Mucosa of descending colon (tissue), 3 donors: ENCODE data around the gene POLR3E. TPM values are rescaled to one million over a fixed set of nuclear protein-coding genes. Genes with fewer than 3 reads are reported as not detected.
A peak's percentile ranks its signal among the peaks of the same experiment; 100 is the strongest.

Experiments used
- ATAC-seq: fragments of 200-7000 bp; cut with Tn5 transposase; one replicate; pipeline ENCODE4 v1.9.1; 2020; ENCODE audit warnings: mild to moderate bottlenecking, moderate library complexity
- DNase-seq, 3 donors: peaks; one replicate each; pipeline ENCODE4 v3.0.0-alpha.2; 2020
- H3K36me3 ChIP-seq: fragments of 200-600 bp; one replicate; pipeline ENCODE4 v1.8.0; 2021; ENCODE audit warnings: low read depth, mild to moderate bottlenecking
- H3K4me1 ChIP-seq: fragments of 200-600 bp; one replicate; pipeline ENCODE4 v1.8.0; 2021; ENCODE audit warnings: low read depth, mild to moderate bottlenecking
- H3K4me3 ChIP-seq: fragments of 200-600 bp; one replicate; pipeline ENCODE4 v1.8.0; 2021; ENCODE audit warnings: mild to moderate bottlenecking
- H3K9me3 ChIP-seq: fragments of 200-600 bp; one replicate; pipeline ENCODE4 v1.8.0; 2021; ENCODE audit warnings: mild to moderate bottlenecking
- intact Hi-C, 2 donors: fragments of 100-400 bp; cut with DNase I in 1 of 2; cut with micrococcal nuclease in 1 of 2; formaldehyde crosslinking; loops; one replicate each; pipeline versions ENCODE4 v1.11.0 to v1.11.1; 2022; cut with DNase I, micrococcal nuclease
- total RNA-seq, 3 donors: library from RNA; stranded (reverse); fragmentation: NEBNext Ultra II Directional in 2 of 3; extraction: Animal tissue kit (Norgen Biotek cat#: 25700) in 2 of 3; gene quantifications; one replicate each; pipeline versions ENCODE4 v1.2.1 to v1.2.4, GENCODE V29; 2021 to 2023
- TF ChIP-seq, protein P1 (sequence below): fragments of 200-600 bp; IDR thresholded peaks from one replicate; pipeline ENCODE4 v1.8.0; 2022; ENCODE audit warnings: antibody characterized with exemption, mild to moderate bottlenecking
- donor health status: DM: no; HTN: no; CAD: no; lungs with moderate emphysema.
- donor health status: DM: no; HTN: no; CAD: no.
- donor health status: DM: no; HTN: yes; CAD: no.

POLR3E gene
- total RNA-seq, 3 donors from 2014 or later, result 37.7 to 54.5 (median 49.5) TPM

DNA sequence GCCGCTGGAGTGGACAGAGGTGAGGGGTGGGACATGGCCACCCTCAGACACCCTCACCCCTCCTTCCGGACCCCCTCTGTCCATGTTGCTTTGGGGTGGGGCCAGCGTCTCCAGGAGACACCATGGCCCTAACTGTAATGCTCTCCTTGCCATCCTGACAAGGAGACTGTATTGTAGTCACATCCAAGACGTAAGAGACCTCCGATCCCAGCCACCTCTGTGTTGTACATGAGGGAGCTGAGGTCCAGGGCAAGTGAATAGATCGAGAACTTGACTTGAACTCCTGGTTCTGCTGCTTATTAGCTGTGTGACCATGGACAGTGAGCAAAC is 30.2 kb downstream of the POLR3E start:
- H3K36me3 ChIP-seq, result peaks cover 14% of the 10 kb centered on the region
- H3K4me3 ChIP-seq, result no peak overlapping the region

DNA sequence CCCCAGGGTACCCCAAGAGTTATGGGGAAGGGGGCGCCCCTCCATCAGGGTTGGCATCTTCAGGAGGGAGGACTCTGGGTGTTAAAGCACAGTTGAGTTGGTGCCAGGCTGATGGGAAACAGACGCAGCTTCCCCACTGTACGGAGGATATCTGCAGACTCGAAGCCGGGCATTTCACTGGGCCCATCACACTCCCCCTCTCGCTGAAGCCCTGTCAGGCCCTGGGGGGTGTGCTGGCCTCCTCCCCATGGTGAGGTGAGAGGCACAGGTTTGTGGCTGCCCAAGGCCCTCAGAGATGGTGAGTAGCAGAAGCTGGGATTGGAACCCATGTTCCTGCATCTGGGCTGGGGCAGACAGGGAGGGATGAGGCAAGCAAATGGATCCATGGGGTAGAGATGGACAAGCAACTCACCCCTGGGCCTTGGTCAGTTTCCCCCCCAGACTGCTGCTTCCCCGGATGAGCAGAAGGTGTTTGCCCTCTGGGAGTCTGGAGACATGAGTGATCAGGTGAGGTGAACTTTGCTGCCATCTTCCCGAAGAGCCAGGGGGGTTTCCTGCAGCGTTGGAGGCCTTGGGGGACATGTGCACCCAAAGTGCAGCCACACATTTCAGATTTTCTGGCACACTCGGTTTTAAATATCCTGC is 31.0 kb downstream of the POLR3E start:
- DNase-seq (no peak), ATAC-seq (no peak)
- H3K4me3 ChIP-seq, result no peak overlapping the region
- H3K9me3 ChIP-seq, result no peaks in the 10 kb centered on the region
- TF ChIP-seq, protein P1, sequence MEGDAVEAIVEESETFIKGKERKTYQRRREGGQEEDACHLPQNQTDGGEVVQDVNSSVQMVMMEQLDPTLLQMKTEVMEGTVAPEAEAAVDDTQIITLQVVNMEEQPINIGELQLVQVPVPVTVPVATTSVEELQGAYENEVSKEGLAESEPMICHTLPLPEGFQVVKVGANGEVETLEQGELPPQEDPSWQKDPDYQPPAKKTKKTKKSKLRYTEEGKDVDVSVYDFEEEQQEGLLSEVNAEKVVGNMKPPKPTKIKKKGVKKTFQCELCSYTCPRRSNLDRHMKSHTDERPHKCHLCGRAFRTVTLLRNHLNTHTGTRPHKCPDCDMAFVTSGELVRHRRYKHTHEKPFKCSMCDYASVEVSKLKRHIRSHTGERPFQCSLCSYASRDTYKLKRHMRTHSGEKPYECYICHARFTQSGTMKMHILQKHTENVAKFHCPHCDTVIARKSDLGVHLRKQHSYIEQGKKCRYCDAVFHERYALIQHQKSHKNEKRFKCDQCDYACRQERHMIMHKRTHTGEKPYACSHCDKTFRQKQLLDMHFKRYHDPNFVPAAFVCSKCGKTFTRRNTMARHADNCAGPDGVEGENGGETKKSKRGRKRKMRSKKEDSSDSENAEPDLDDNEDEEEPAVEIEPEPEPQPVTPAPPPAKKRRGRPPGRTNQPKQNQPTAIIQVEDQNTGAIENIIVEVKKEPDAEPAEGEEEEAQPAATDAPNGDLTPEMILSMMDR, result no peak
- H3K4me1 ChIP-seq, result peaks cover 2% of the 10 kb centered on the region
- peaks cover 14% of the 10 kb centered on the region for H3K36me3 ChIP-seq
- intact Hi-C loops, result no loop called here

More for the DNA sequence above, 30.2 kb downstream of the POLR3E start:
- Histone ChIP-seq H3K4me1 (peaks cover 2% of the 10 kb centered on the region), H3K9me3 (no peaks in the 10 kb centered on the region)
- TF ChIP-seq, protein P1, result no peak
- intact Hi-C loops, result no loop called here
- ATAC-seq (no peak), DNase-seq (no peak)

DNA sequence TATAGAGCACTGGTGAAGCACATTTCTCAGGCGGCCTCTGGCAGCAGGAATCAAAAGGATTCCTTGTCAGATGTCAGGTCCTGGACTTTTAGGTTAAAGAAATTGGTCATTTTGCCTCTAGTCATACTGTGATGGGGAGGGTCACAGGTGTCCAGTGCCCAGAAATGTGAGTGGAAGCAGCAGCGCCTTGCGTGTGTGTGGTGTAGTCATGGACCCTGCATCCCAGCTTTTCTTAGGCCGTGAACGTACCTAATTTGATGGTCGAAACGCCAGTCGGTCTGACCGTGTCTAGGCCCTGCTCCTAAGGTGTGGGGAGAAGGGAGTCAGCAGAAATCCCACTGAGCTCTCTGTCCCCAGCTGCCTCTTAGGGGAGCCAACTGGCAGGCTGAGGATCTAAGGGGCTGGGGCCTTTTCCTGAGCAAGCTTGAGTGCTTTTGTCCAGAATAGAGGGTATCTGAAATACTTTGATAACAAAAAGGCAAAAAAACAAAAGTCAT is 32.0 kb downstream of the POLR3E start:
- Histone ChIP-seq H3K36me3 (peaks cover 14% of the 10 kb centered on the region), H3K4me1 (peaks cover 2% of the 10 kb centered on the region), H3K9me3 (no peaks in the 10 kb centered on the region), H3K4me3 (no peak overlapping the region)
- DNase-seq (no peak), ATAC-seq (no peak)
- TF ChIP-seq, protein P1, result no peak
- intact Hi-C loops, result no loop called here

DNA sequence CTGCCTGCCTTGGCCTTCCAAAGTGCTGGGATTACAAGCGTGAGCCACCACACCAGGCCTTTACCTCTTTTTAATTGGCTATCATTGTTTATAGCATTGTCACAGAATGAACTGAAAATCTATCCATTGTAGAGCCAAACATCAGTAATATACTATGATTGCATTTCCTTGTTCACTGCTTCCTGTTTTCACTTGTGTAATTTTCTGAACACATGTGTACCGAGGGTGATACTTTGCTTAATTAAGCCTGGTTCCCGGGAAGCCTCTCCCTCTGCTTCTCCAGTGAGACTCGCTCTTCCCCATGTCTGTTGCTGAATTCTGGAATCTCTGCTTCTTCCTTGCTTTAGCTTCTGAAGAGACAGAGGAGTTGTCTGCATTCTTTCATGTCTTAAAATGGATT is 33.1 kb downstream of the POLR3E start:
- TF ChIP-seq, protein P1, result no peak
- peaks cover 14% of the 10 kb centered on the region for H3K36me3 ChIP-seq
- no peaks in the 10 kb centered on the region for H3K9me3 ChIP-seq
- H3K4me1 ChIP-seq, result peaks cover 2% of the 10 kb centered on the region
- no peak for DNase-seq
- intact Hi-C loops, result no loop called here
- peak; percentile 56 for ATAC-seq
- H3K4me3 ChIP-seq, result no peak overlapping the region

DNA sequence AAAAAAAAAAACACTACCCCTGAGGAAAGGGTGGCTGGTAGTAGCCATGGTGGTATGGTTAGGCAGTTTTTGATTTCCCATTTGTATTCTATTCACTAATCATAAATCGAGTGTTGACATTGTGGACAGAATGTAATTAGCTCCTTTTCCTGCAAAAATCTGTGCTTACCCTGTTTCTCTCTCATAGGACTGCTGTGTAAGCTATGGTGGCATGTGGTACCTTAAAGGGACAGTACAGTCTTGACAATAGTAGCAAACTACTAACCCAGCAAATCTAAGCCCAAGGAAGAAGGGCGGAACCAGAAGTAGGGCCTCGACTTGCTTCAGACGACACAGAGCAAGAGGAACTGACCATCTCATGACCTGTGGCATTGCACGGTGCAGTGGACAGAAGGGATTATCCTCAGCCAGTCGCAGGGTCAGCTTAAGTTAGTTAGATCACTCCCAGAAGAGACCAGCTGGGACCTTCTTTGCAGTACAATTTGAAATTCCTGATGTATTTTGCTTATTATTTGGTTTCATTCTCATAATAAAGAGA is 36.3 kb downstream of the POLR3E start:
- intact Hi-C loops, result no loop called here

More for the DNA sequence above, 36.3 kb downstream of the POLR3E start:
- Histone ChIP-seq H3K4me3 (no peak overlapping the region), H3K9me3 (peaks cover 14% of the 10 kb centered on the region), H3K36me3 (peaks cover 4% of the 10 kb centered on the region), H3K4me1 (peaks cover 2% of the 10 kb centered on the region)
- ATAC-seq (peak; percentile 41), DNase-seq (peak in 1 of 3 donors; percentile 27)
- TF ChIP-seq, protein P1, result no peak
